Tibial artery (tissue), 4 donors: ENCODE data around the gene LDLRAD3.

Experiments used
- DNase-seq, 2 donors: peaks; one replicate each; pipeline ENCODE4 v3.0.0-alpha.2; 2019
- H3K27ac ChIP-seq, 2 donors: fragments of 200-600 bp; sonication (generic) in 1 of 2; 1 replicate in 1 of 2; 2 replicates in 1 of 2; pipeline ENCODE4 v1.5.1; 2018 to 2019; ENCODE audit warnings: mild to moderate bottlenecking in 1 of 2
- H3K27me3 ChIP-seq, 2 donors: fragments of 200-600 bp; sonication (generic) in 1 of 2; one replicate each; pipeline versions ENCODE4 v1.5.1 to v1.6.0; 2016 to 2019
- H3K36me3 ChIP-seq, 3 donors: fragments of 200-600 bp; sonication (generic) in 2 of 3; one replicate each; pipeline ENCODE4 v1.5.1; 2016 to 2019; ENCODE audit warnings: mild to moderate bottlenecking in 2 of 3
- H3K4me1 ChIP-seq, 4 donors: fragments of 200-600 bp; sonication (generic) in 2 of 4; 1 replicate in 3 of 4; 2 replicates in 1 of 4; pipeline ENCODE4 v1.5.1; 2016 to 2019
- H3K4me3 ChIP-seq, 2 donors: fragments of 200-600 bp; sonication (generic) in 1 of 2; 1 replicate in 1 of 2; 2 replicates in 1 of 2; pipeline ENCODE4 v1.5.1; 2018 to 2019; ENCODE audit warnings: mild to moderate bottlenecking in 2 of 2
- H3K9me3 ChIP-seq, 3 donors: fragments of 200-600 bp; sonication (generic) in 1 of 3; one replicate each; pipeline ENCODE4 v1.5.1; 2016 to 2019
- CTCF ChIP-seq, 2 experiments: fragments of 200-600 bp in 1 of 2; fragments of 450-650 bp in 1 of 2; IDR thresholded peaks; one replicate each; pipeline ENCODE4 v1.5.1; 2017 to 2019; ENCODE audit warnings: antibody characterized with exemption in 2 of 2, mild to moderate bottlenecking in 1 of 2, moderate library complexity in 1 of 2
- intact Hi-C: fragments of 100-400 bp; cut with DNase I; formaldehyde crosslinking; loops from one replicate; pipeline ENCODE4 v1.15.0; 2023; ENCODE audit warnings: low total_unique reads

The LDLRAD3 gene

GRCh38 chr11:36162006-36162882 lies 218.4 kb downstream of the LDLRAD3 start:
- no peaks in the 10 kb centered on the region for H3K36me3 ChIP-seq
- H3K27ac ChIP-seq: no peak overlapping the region
- no peak for TF ChIP-seq CTCF (IDR thresholded peaks at IDR 0.05)
- intact Hi-C loops: no loop called here
- DNase-seq: no peak
- H3K27me3 ChIP-seq: no peaks in the 10 kb centered on the region
- no peak overlapping the region for H3K4me3 ChIP-seq
- H3K4me1 ChIP-seq: peaks cover 0 to 20% (median 10%) of the 10 kb centered on the region in 4 donors
- H3K9me3 ChIP-seq: no peaks in the 10 kb centered on the region

GRCh38 chr11:36162883-36163434 lies 219.1 kb downstream of the LDLRAD3 start:
- Histone ChIP-seq H3K27ac (no peak overlapping the region), H3K36me3 (no peaks in the 10 kb centered on the region), H3K4me1 (peaks cover 0 to 20% (median 10%) of the 10 kb centered on the region in 4 donors), H3K27me3 (no peaks in the 10 kb centered on the region), H3K4me3 (no peak overlapping the region), H3K9me3 (no peaks in the 10 kb centered on the region)
- TF ChIP-seq CTCF (IDR thresholded peaks at IDR 0.05): no peak
- DNase-seq: no peak
- intact Hi-C loops: no loop called here

- no peak for TF ChIP-seq CTCF (IDR thresholded peaks at IDR 0.05)
- no peaks in the 10 kb centered on the region for H3K36me3 ChIP-seq
- H3K9me3 ChIP-seq: no peaks in the 10 kb centered on the region
- no peak for DNase-seq
- no peak overlapping the region for H3K4me3 ChIP-seq
- no peaks in the 10 kb centered on the region for H3K27me3 ChIP-seq
- H3K4me1 ChIP-seq: peaks cover 0 to 20% (median 10%) of the 10 kb centered on the region in 4 donors
- no peak overlapping the region for H3K27ac ChIP-seq
- intact Hi-C loops: no loop called here
Observed at GRCh38 chr11:36164506-36165250, 220.8 kb downstream of the LDLRAD3 start.

DNA sequence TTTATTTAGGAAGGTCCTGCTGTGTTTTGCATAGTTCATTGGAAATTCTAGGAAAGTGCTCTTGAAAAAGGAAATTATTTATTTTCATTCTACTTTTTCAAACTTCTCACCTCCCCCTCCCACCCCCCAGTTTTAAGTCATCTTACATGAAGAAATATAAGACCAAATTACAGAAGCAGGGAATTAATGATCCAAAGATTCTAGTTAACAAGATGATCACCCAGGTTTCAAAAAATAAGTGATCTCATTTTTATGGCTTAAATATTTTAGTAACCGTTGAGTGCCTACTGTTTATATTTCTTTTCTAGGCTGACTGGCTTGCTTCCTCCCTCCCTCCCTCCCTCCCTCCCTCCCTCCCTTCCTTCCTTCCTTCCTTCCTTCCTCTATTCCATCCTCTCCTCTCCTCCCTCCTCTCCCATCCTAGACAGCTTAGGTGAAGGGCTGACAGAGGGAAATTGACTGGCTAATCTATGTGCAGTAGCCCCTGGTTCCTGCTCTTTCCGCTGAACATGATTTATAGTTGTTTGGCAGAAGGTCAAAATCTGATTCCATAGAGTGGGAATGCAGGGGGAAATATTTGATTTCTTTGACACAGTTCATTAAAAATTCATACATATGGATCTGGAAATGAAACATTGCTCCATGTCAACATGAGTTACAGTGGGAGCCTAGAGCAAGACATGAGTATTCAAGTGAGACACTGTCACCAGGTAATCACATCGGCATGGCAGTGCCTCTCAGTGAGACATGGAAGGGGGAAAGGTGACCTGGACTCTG lies 221.9 kb downstream of the LDLRAD3 start:
- no peaks in the 10 kb centered on the region for H3K9me3 ChIP-seq
- H3K27ac ChIP-seq: no peak overlapping the region
- peaks cover 0 to 20% (median 10%) of the 10 kb centered on the region in 4 donors for H3K4me1 ChIP-seq
- no peak overlapping the region for H3K4me3 ChIP-seq
- no peak for TF ChIP-seq CTCF (IDR thresholded peaks at IDR 0.05)
- no peaks in the 10 kb centered on the region for H3K27me3 ChIP-seq
- no peak for DNase-seq
- intact Hi-C loops: no loop called here
- H3K36me3 ChIP-seq: no peaks in the 10 kb centered on the region

- intact Hi-C loops: no loop called here
- Histone ChIP-seq H3K27me3 (no peaks in the 10 kb centered on the region), H3K36me3 (no peaks in the 10 kb centered on the region), H3K4me3 (no peak overlapping the region), H3K9me3 (peaks cover 0 to 6% (median 0%) of the 10 kb centered on the region in 3 donors), H3K4me1 (peaks cover 0 to 12% (median 6%) of the 10 kb centered on the region in 4 donors), H3K27ac (no peak overlapping the region)
- DNase-seq: no peak
- TF ChIP-seq CTCF (IDR thresholded peaks at IDR 0.05): no peak
Observed at GRCh38 chr11:36167073-36167472, 223.2 kb downstream of the LDLRAD3 start.
